HCT116 (cell line): ENCODE results near the gene ICAM4. TPM values are rescaled to one million over a fixed set of nuclear protein-coding genes. Genes with fewer than 3 reads are reported as not detected.

ENCODE experiments used
- ATAC-seq: fragments of 200-7000 bp; cut with Tn5 transposase; 2 replicates; pipeline ENCODE4 v1.9.1; 2020; ENCODE audit warnings: mild to moderate bottlenecking, moderate library complexity
- BruUV-seq: library from RNA; stranded (reverse); fragments of 400-500 nt; replicated peaks from 2 replicates; lab custom pipeline; 2021; lab: Mats Ljungman, UMichigan
- CTCF ChIA-PET: fragments of 300-600 bp; sonication (Branson Sonifier 250); formaldehyde crosslinking; loops from one replicate; lab custom pipeline; 2021; ENCODE audit warnings: antibody characterized with exemption; lab: Charles Lee
- POLR2A ChIA-PET: fragments of 300-600, 350-600 bp; sonication (Branson Sonifier 250); formaldehyde crosslinking; loops from one replicate; lab custom pipeline; 2021; ENCODE audit warnings: antibody characterized with exemption; lab: Charles Lee
- RAD21 ChIA-PET, 2 experiments: fragments of 300-600 bp; sonication (Branson Sonifier 250); formaldehyde crosslinking; loops; one replicate each; lab custom pipeline; 2023; ENCODE audit warnings: low total read pairs in 2 of 2; ENCODE audit not compliant: uncharacterized antibody in 2 of 2, unreplicated experiment in 2 of 2, low non-redundant PET in 1 of 2; lab: Charles Lee
- DNase-seq: peaks from one replicate; pipeline ENCODE4 v3.0.0-alpha.2; 2010; ENCODE audit warnings: low read depth, low spot score
- H2AFZ ChIP-seq: fragments of 200-600 bp; shearing (Covaris generic), sonication (generic); 2 replicates; pipeline ENCODE4 v1.6.1; 2017; ENCODE audit warnings: low read depth, mixed run types, mixed read lengths, antibody characterized with exemption, low read length; ENCODE audit not compliant: poor library complexity, severe bottlenecking
- H3K27ac ChIP-seq: 2 replicates; pipeline ENCODE4 v1.5.1; 2012; ENCODE audit warnings: low read depth, low read length
- H3K27me3 ChIP-seq: fragments of 200-600 bp; sonication (generic); 2 replicates; pipeline ENCODE4 v1.6.1; 2016; ENCODE audit warnings: mixed run types, low read length, mixed read lengths; ENCODE audit not compliant: insufficient read depth
- H3K36me3 ChIP-seq, 2 experiments: fragments of 200-500 bp in 1 of 2; fragments of 200-600 bp in 1 of 2; sonication (Bioruptor generic) in 1 of 2; sonication (generic) in 1 of 2; 2 replicates each; pipeline versions ENCODE4 v1.5.1 to v1.6.1; 2014 to 2016; ENCODE audit warnings: low read length in 2 of 2, inconsistent platforms in 1 of 2, mixed read lengths in 1 of 2, mixed run types in 1 of 2; ENCODE audit not compliant: insufficient read depth in 2 of 2, control insufficient read depth in 1 of 2
- H3K4me1 ChIP-seq, 2 experiments: fragments of 200-600 bp in 1 of 2; sonication (generic) in 1 of 2; 2 replicates each; pipeline versions ENCODE4 v1.5.1 to v1.6.1; 2012 to 2017; ENCODE audit warnings: low read length in 2 of 2, inconsistent platforms in 1 of 2, mild to moderate bottlenecking in 1 of 2, mixed read lengths in 1 of 2, mixed run types in 1 of 2, moderate library complexity in 1 of 2; ENCODE audit not compliant: insufficient read depth in 2 of 2, control insufficient read depth in 1 of 2
- H3K4me2 ChIP-seq: fragments of 200-600 bp; sonication (generic); 2 replicates; pipeline ENCODE4 v1.6.1; 2017; ENCODE audit warnings: mixed run types, low read length, mixed read lengths
- H3K4me3 ChIP-seq, 2 experiments: fragments of 200-600 bp in 1 of 2; sonication (generic) in 1 of 2; replicated peaks in 1 of 2; 2 replicates each; pipeline ENCODE4 v1.5.1; 2011 to 2016; ENCODE audit warnings: low read length in 2 of 2, control low read depth in 1 of 2, low read depth in 1 of 2, mild to moderate bottlenecking in 1 of 2, mixed read lengths in 1 of 2, mixed run types in 1 of 2
- H3K79me2 ChIP-seq: fragments of 200-600 bp; sonication (generic); 2 replicates; pipeline ENCODE4 v1.6.1; 2017; ENCODE audit warnings: mild to moderate bottlenecking, mixed run types, low read length, moderate library complexity, mixed read lengths; ENCODE audit not compliant: insufficient read depth
- H3K9ac ChIP-seq: fragments of 200-600 bp; sonication (generic); 2 replicates; pipeline ENCODE4 v1.6.1; 2016; ENCODE audit warnings: low read length, mixed read lengths
- H3K9me2 ChIP-seq: fragments of 200-600 bp; sonication (generic), shearing (Covaris generic); 2 replicates; pipeline ENCODE4 v1.6.1; 2017; ENCODE audit warnings: mixed run types, mild to moderate bottlenecking, moderate library complexity; ENCODE audit not compliant: insufficient read depth
- H3K9me3 ChIP-seq, 2 experiments: fragments of 200-500 bp in 1 of 2; fragments of 200-600 bp in 1 of 2; sonication (Bioruptor generic) in 1 of 2; sonication (generic) in 1 of 2; 2 replicates each; pipeline ENCODE4 v1.6.1; 2014 to 2017; ENCODE audit warnings: low read length in 2 of 2, mixed read lengths in 2 of 2, inconsistent platforms in 1 of 2, low read depth in 1 of 2, mild to moderate bottlenecking in 1 of 2, mixed run types in 1 of 2, moderate library complexity in 1 of 2; ENCODE audit not compliant: control insufficient read depth in 1 of 2, insufficient read depth in 1 of 2
- H4K20me1 ChIP-seq: fragments of 200-600 bp; sonication (generic), shearing (Covaris generic); 2 replicates; pipeline ENCODE4 v1.6.1; 2017; ENCODE audit warnings: mixed run types, mild to moderate bottlenecking, moderate library complexity; ENCODE audit not compliant: insufficient read depth
- ATF3 ChIP-seq: IDR thresholded peaks from 2 replicates; pipeline ENCODE4 v1.6.1; 2012
- ELF1 ChIP-seq: IDR thresholded peaks from 2 replicates; pipeline ENCODE4 v1.6.1; 2012; ENCODE audit warnings: low read depth, borderline replicate concordance
- EZH2 ChIP-seq: fragments of 200-600 bp; sonication (generic); IDR thresholded peaks from 2 replicates; pipeline ENCODE4 v1.6.1; 2017; ENCODE audit warnings: antibody characterized with exemption, mixed run types
- EZH2phosphoT487 ChIP-seq: fragments of 200-600 bp; IDR thresholded peaks from 2 replicates; pipeline ENCODE4 v1.6.1; 2018; ENCODE audit warnings: antibody characterized with exemption, borderline replicate concordance
- JUND ChIP-seq: IDR thresholded peaks from 2 replicates; pipeline ENCODE4 v1.6.1; 2012
- MAX ChIP-seq: IDR thresholded peaks from 2 replicates; pipeline ENCODE4 v1.6.1; 2012
- POLR2AphosphoS5 ChIP-seq: IDR thresholded peaks from 2 replicates; pipeline ENCODE4 v1.6.1; 2011; ENCODE audit warnings: mild to moderate bottlenecking, low read depth, low read length, moderate library complexity
- RAD21 ChIP-seq: IDR thresholded peaks from 2 replicates; pipeline ENCODE4 v1.6.1; 2012; ENCODE audit warnings: low read depth, mild to moderate bottlenecking
- SP1 ChIP-seq: IDR thresholded peaks from 2 replicates; pipeline ENCODE4 v1.6.1; 2012; ENCODE audit warnings: low read depth
- YY1 ChIP-seq: IDR thresholded peaks from 2 replicates; pipeline ENCODE4 v1.6.1; 2011; ENCODE audit warnings: low read length, low read depth, moderate library complexity, mild to moderate bottlenecking; ENCODE audit not compliant: insufficient replicate concordance; ENCODE audit errors: extremely low read depth
- ZFX ChIP-seq: fragments of 450-650 bp; IDR thresholded peaks from 2 replicates; pipeline ENCODE4 v1.6.1; 2017
- ZNF274 ChIP-seq: fragments of 200-500 bp; sonication (Bioruptor generic); IDR thresholded peaks from 2 replicates; pipeline ENCODE4 v1.6.1; 2014; ENCODE audit warnings: mild to moderate bottlenecking, low read depth, low read length, inconsistent platforms
- intact Hi-C: fragments of 100-400 bp; cut with micrococcal nuclease; formaldehyde crosslinking; loops from 2 replicates; pipeline ENCODE4 v1.10.0; 2022
- total RNA-seq: library from RNA; stranded (reverse); gene quantifications from one replicate; pipeline ENCODE4 v1.2.1, GENCODE V29; 2021; ENCODE audit not compliant: unreplicated experiment

Gene ICAM4
- total RNA-seq, 1 experiment from 2014 or later: not detected

- intact Hi-C loops: no loop called here
Measured at GRCh38 chr19:10321874-10322835, 35.4 kb downstream of the ICAM4 start.

GRCh38 chr19:10325732-10326131 lies 39.0 kb downstream of the ICAM4 start:
- no TSS peak for BruUV-seq
- H4K20me1 ChIP-seq: no peaks in the 10 kb centered on the region
- DNase-seq: no peak
- no peaks in the 10 kb centered on the region for H3K4me1 ChIP-seq
- no peak overlapping the region for H3K9ac ChIP-seq
- no peaks in the 10 kb centered on the region for H3K9me2 ChIP-seq
- RAD21 ChIA-PET: no interaction called here
- no peak for TF ChIP-seq ZNF274
- TF ChIP-seq EZH2phosphoT487: no peak
- no peak for TF ChIP-seq EZH2
- no peak for TF ChIP-seq YY1
- no peak for TF ChIP-seq POLR2AphosphoS5
- TF ChIP-seq ZFX: no peak
- no peak for TF ChIP-seq ATF3
- TF ChIP-seq MAX: no peak
- TF ChIP-seq SP1: no peak
- TF ChIP-seq, all 23 proteins: peak for 0
- intact Hi-C loops: no loop called here
- Histone ChIP-seq H3K36me3 (peaks cover 35 to 55% of the 10 kb centered on the region in 2 experiments), H3K4me2 (no peak overlapping the region), H3K4me3 (no peak overlapping the region), H3K27me3 (no peaks in the 10 kb centered on the region), H3K27ac (no peak overlapping the region), H3K79me2 (peaks cover 35% of the 10 kb centered on the region), H2AFZ (no peak overlapping the region), H3K9me3 (no peaks in the 10 kb centered on the region)
- ChIA-PET CTCF (no interaction called here), POLR2A (interaction anchor here (1.3 kb wide), 1 partner anchor 36 kb away, joined by 3 read pairs; the partner anchor contains the start of gene ICAM5)
- ATAC-seq: no peak

More at GRCh38 chr19:10321874-10322835, 35.4 kb downstream of the ICAM4 start:
- no peak for DNase-seq
- BruUV-seq: no TSS peak
- Histone ChIP-seq H3K4me3 (no peak overlapping the region), H3K79me2 (no peaks in the 10 kb centered on the region; the same call in 1 of the 2 replicates), H2AFZ (no peak overlapping the region), H3K9me3 (no peaks in the 10 kb centered on the region), H3K27ac (no peak overlapping the region), H3K27me3 (no peaks in the 10 kb centered on the region), H3K4me1 (no peaks in the 10 kb centered on the region), H3K4me2 (no peak overlapping the region), H4K20me1 (no peaks in the 10 kb centered on the region), H3K9me2 (no peaks in the 10 kb centered on the region), H3K9ac (no peak overlapping the region), H3K36me3 (peaks cover 23 to 30% of the 10 kb centered on the region in 2 experiments; a peak in 3 of 4 replicates)
- ChIA-PET CTCF (no interaction called here), RAD21 (no interaction called here), POLR2A (no interaction called here)
- TF ChIP-seq ELF1 (no peak), RAD21 (no peak), ATF3 (no peak), JUND (no peak), EZH2phosphoT487 (no peak), EZH2 (no peak), MAX (no peak), SP1 (no peak)
- ATAC-seq: no peak
